ENCODE results near the gene CEP104.

CEP104 gene

GRCh38 chr1:3868464-3869006 is 11.5 kb upstream of the CEP104 start:
- no peak for DNase-seq (ENCODE audit: low read depth in 2 of 2)

GRCh38 chr1:3865606-3866160 is 8.7 kb upstream of the CEP104 start:
- no peak for DNase-seq (ENCODE audit: low read depth in 2 of 2)

- no peak for DNase-seq (ENCODE audit: low read depth in 2 of 2)
Measured at GRCh38 chr1:3864884-3865283, 7.9 kb upstream of the CEP104 start.

GRCh38 chr1:3863231-3863935 is 6.4 kb upstream of the CEP104 start:
- no peak for DNase-seq (ENCODE audit: low read depth in 2 of 2)

- DNase-seq (ENCODE audit: low read depth in 2 of 2), result no peak
Measured at GRCh38 chr1:3858231-3858981, 1.4 kb upstream of the CEP104 start.

GRCh38 chr1:3857791-3858129 is 749 bp upstream of the CEP104 start:
- no peak for DNase-seq (ENCODE audit: low read depth in 2 of 2)

- DNase-seq (ENCODE audit: low read depth in 2 of 2), result no peak
Measured at GRCh38 chr1:3852711-3853485, 4.1 kb downstream of the CEP104 start.

- no peak for DNase-seq (ENCODE audit: low read depth in 2 of 2)
Measured at GRCh38 chr1:3852091-3852490, 4.9 kb downstream of the CEP104 start.

- DNase-seq (ENCODE audit: low read depth in 2 of 2), result no peak
Measured at GRCh38 chr1:3851292-3851691, 5.7 kb downstream of the CEP104 start.

GRCh38 chr1:3850857-3851256 is 6.2 kb downstream of the CEP104 start:
- DNase-seq (ENCODE audit: low read depth in 2 of 2), result no peak

- no peak for DNase-seq (ENCODE audit: low read depth in 2 of 2)
Measured at GRCh38 chr1:3847081-3847480, 9.9 kb downstream of the CEP104 start.

GRCh38 chr1:3846541-3846940 is 10.5 kb downstream of the CEP104 start:
- no peak for DNase-seq (ENCODE audit: low read depth in 2 of 2)

GRCh38 chr1:3842912-3843311 is 14.1 kb downstream of the CEP104 start:
- no peak for DNase-seq (ENCODE audit: low read depth in 2 of 2)

GRCh38 chr1:3841491-3841890 is 15.5 kb downstream of the CEP104 start:
- DNase-seq (ENCODE audit: low read depth in 2 of 2), result no peak

- no peak for DNase-seq (ENCODE audit: low read depth in 2 of 2)
Measured at GRCh38 chr1:3838788-3839187, 18.2 kb downstream of the CEP104 start.

- DNase-seq (ENCODE audit: low read depth in 2 of 2), result no peak
Measured at GRCh38 chr1:3837685-3838084, 19.3 kb downstream of the CEP104 start.

GRCh38 chr1:3837200-3837599 is 19.8 kb downstream of the CEP104 start:
- DNase-seq (ENCODE audit: low read depth in 2 of 2), result no peak

GRCh38 chr1:3836421-3836820 is 20.6 kb downstream of the CEP104 start:
- DNase-seq (ENCODE audit: low read depth in 2 of 2), result no peak

- no peak for DNase-seq (ENCODE audit: low read depth in 2 of 2)
Measured at GRCh38 chr1:3834701-3835100, 22.3 kb downstream of the CEP104 start.

GRCh38 chr1:3831689-3832088 is 25.3 kb downstream of the CEP104 start:
- no peak for DNase-seq (ENCODE audit: low read depth in 2 of 2)

GRCh38 chr1:3828391-3828790 is 28.6 kb downstream of the CEP104 start:
- no peak for DNase-seq (ENCODE audit: low read depth in 2 of 2)

GRCh38 chr1:3827813-3828307 is 29.2 kb downstream of the CEP104 start:
- no peak for DNase-seq (ENCODE audit: low read depth in 2 of 2)

All from stimulated activated CD8-positive, alpha-beta memory T cell treated with anti-CD3 and anti-CD28 coated beads, Interleukin-15, amount 100 ng/mL, for 48 hours (primary cell).